Measurements from ENCODE around the gene GSDME.

The GSDME gene

DNA sequence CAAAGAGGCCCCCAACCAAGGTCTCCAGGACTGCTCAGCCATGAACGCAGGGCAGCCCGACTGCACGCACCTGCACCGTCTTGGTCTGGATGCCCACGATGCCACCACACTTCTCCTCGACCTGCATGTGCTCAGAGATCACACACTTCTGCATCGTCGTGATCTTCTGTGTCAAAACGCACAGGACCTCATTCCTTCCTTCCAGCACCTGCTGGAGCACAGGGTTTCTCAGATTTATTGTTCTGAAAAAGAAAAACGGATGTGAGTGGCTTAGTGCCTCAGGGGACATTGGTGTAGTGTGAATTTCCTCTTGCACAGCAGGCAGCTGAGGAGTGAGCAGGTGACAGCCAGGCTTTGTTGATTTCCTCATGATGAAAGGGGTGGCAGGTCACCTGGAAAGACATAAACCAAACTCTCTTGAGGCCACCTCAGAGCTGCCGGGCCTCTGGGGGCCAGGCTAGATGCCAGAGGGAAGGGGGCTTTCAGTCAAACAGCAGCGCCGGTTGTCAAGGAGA, 38.2 kb downstream of the GSDME start:
- 92% methylated on average over 13 of the region's 13 CpGs for WGBS
- Histone ChIP-seq H3K4me3 (ENCODE audit: low read length) (no peak overlapping the region), H3K27me3 (ENCODE audit: insufficient read depth, low read length) (no peaks in the 10 kb centered on the region), H3K9ac (ENCODE audit: low read depth, low read length) (no peak overlapping the region), H3K27ac (ENCODE audit: low read depth, low read length) (no peak overlapping the region), H3K9me3 (ENCODE audit: insufficient read depth, low read depth, low read length) (no peaks in the 10 kb centered on the region), H3K36me3 (ENCODE audit: insufficient read depth, low read length) (no peaks in the 10 kb centered on the region), H3K4me1 (ENCODE audit: insufficient read depth, low read length) (peaks cover 7% of the 10 kb centered on the region)

DNA sequence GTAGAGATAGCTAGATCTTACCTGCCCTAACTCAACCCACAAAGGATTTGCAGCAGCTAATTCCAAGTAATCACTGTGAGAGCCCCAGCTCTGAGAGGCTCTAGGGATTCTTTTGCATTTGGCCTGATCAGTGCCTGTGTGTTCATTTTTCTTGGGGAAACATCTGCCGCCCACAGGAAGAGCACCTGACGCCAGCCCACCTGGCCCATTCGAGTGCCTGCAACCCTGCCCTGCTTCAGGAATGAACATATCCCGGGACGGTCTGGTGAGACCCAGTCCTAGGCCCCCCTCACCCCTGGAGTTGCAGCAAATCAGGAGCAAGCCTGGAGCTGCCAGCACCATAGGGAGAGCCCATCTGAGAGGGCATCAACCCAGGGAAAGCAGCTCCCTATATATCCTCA, 38.8 kb downstream of the GSDME start:
- no peak overlapping the region for H3K27ac ChIP-seq (ENCODE audit: low read depth, low read length)
- H3K4me3 ChIP-seq (ENCODE audit: low read length), result no peak overlapping the region
- no peak overlapping the region for H3K9ac ChIP-seq (ENCODE audit: low read depth, low read length)
- H3K27me3 ChIP-seq (ENCODE audit: insufficient read depth, low read length), result no peaks in the 10 kb centered on the region
- H3K4me1 ChIP-seq (ENCODE audit: insufficient read depth, low read length), result peaks cover 7% of the 10 kb centered on the region
- WGBS, result 91% methylated on average over 5 of the region's 5 CpGs
- no peaks in the 10 kb centered on the region for H3K9me3 ChIP-seq (ENCODE audit: insufficient read depth, low read depth, low read length)
- no peaks in the 10 kb centered on the region for H3K36me3 ChIP-seq (ENCODE audit: insufficient read depth, low read length)

DNA sequence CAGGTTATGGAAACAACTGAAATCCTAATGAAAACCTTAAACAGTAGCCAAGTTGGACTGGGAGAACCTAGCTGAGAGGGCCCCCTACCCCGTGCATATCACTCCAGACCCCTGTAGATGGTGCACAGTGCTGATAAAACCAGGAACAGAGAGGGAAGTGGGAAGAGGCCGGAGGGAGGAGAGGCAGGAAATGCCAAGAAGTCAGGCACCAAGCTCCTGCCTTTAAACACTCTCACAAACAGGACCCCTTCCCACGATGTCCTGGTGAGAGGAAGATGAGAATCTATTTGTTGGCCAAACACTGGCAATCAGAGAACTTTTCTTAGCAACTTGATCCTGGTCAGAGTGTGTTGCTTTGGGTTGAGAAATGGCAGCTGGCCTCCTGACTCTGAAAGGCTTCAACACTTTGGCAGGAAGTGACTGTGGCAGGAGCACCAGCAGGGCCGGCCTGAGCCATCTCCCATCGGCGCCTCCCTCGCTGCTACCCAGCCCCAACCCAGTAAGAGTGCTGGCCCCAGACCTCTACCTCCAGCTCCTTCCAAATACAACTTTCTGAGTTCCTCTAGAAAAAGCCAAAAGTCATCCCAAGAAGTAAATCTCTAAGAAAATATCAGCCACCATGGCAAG, 39.5 kb downstream of the GSDME start:
- no peaks in the 10 kb centered on the region for H3K36me3 ChIP-seq (ENCODE audit: insufficient read depth, low read length)
- H3K9ac ChIP-seq (ENCODE audit: low read depth, low read length), result no peak overlapping the region
- H3K27me3 ChIP-seq (ENCODE audit: insufficient read depth, low read length), result no peaks in the 10 kb centered on the region
- H3K4me1 ChIP-seq (ENCODE audit: insufficient read depth, low read length), result peaks cover 7% of the 10 kb centered on the region
- no peak overlapping the region for H3K4me3 ChIP-seq (ENCODE audit: low read length)
- 85% methylated on average over 6 of the region's 7 CpGs for WGBS
- no peaks in the 10 kb centered on the region for H3K9me3 ChIP-seq (ENCODE audit: insufficient read depth, low read depth, low read length)
- H3K27ac ChIP-seq (ENCODE audit: low read depth, low read length), result no peak overlapping the region

DNA sequence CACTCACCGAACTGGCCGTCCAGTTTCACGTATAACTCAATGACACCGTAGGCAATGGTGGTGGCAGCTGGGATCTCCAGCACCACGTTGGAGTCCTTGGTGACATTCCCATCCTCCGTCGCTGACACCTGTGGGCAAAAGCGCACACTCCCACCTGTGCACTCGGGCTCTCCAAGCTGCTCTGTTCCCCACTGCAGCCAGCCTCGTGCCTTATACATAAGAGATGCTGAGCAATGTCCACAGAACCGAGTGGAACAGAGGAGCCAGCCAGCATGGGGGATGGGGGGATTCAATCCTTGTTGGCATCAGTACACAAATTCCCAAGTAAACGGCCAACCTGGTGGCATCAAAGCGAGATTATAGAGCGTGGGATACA, 40.0 kb downstream of the GSDME start:
- H3K36me3 ChIP-seq (ENCODE audit: insufficient read depth, low read length), result no peaks in the 10 kb centered on the region
- H3K9me3 ChIP-seq (ENCODE audit: insufficient read depth, low read depth, low read length), result no peaks in the 10 kb centered on the region
- H3K9ac ChIP-seq (ENCODE audit: low read depth, low read length), result no peak overlapping the region
- no peak overlapping the region for H3K27ac ChIP-seq (ENCODE audit: low read depth, low read length)
- WGBS, result 95% methylated on average over 14 of the region's 14 CpGs
- H3K4me3 ChIP-seq (ENCODE audit: low read length), result no peak overlapping the region
- H3K4me1 ChIP-seq (ENCODE audit: insufficient read depth, low read length), result peaks cover 7% of the 10 kb centered on the region
- H3K27me3 ChIP-seq (ENCODE audit: insufficient read depth, low read length), result no peaks in the 10 kb centered on the region

DNA sequence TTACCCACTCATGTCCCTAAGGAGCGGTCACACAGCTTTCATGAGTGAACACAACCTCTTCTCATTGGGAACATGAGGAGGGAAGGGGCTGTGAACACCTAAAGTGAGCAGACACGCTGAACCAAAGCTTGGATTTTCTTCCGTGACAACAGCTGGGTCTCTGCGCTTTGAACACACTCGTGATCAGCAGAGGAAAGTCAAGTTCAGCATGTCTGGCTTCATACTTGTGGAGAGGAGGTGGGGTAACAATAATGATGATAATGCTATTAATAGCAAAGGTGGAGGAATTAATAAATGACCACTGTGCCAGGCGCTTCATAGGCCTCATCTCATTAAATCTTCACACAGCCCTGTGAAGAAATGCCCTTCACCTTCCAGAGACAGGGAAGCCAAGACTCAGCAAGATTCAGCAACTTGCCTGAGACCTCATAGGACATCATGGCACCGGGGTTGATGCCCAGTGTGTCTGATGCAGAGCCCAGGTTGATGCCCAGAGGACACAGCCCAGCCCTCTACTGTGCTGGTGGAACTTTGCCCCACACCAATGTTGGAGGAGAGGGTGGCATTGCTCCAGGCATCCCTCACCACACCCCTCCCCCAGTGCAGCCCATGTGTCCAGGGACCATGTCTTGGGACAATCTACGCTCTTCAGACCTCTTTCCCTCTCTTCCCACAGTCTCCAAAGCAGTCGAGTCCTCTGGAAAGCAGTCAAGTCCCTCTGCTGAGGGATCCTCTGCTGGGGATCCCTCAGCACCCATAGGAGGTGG, 40.6 kb downstream of the GSDME start:
- H3K27me3 ChIP-seq (ENCODE audit: insufficient read depth, low read length), result no peaks in the 10 kb centered on the region
- no peak overlapping the region for H3K9ac ChIP-seq (ENCODE audit: low read depth, low read length)
- no peaks in the 10 kb centered on the region for H3K36me3 ChIP-seq (ENCODE audit: insufficient read depth, low read length)
- H3K27ac ChIP-seq (ENCODE audit: low read depth, low read length), result no peak overlapping the region
- no peak overlapping the region for H3K4me3 ChIP-seq (ENCODE audit: low read length)
- peaks cover 5% of the 10 kb centered on the region for H3K4me1 ChIP-seq (ENCODE audit: insufficient read depth, low read length)
- 91% methylated on average over 9 of the region's 9 CpGs for WGBS
- no peaks in the 10 kb centered on the region for H3K9me3 ChIP-seq (ENCODE audit: insufficient read depth, low read depth, low read length)

DNA sequence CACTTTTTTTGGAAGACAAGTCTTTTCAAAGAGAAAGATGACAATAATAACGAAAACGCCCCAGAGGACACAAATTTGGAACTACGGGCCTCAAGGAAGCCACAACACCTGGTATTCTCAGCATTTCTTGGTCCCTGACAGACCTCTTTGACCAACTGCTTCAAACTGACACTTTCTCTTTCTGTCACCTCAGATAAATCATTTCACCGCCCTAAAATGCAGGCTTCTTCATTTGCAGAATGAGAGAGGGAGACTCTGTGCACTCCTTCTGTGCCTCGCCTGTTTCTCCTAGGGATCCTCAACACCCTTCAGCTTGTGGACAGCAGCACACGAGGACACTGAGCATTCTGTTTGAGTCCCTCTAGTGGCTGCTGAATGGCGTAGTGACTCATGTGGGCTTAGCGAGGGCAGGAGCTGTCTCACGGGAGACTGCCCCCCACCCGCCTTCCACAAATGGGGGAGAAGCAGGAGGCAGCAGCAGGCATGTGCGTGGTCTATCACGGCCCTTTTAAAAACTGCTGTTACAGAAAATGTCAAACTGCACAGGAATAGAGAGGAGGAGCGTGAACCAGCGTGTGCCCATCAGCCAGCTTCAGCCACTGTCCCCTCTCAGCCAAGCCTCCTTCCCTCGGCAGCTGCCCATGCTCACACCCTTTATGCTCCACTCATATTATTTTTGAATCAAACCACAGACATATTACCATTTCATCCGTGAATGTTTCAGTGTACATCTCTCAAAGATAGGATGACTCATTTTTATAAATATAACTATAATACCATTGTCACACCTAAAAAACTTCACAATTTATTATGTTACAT, 41.4 kb downstream of the GSDME start:
- H3K27ac ChIP-seq (ENCODE audit: low read depth, low read length), result no peak overlapping the region
- H3K9me3 ChIP-seq (ENCODE audit: insufficient read depth, low read depth, low read length), result no peaks in the 10 kb centered on the region
- no peaks in the 10 kb centered on the region for H3K27me3 ChIP-seq (ENCODE audit: insufficient read depth, low read length)
- H3K4me1 ChIP-seq (ENCODE audit: insufficient read depth, low read length), result no peaks in the 10 kb centered on the region
- no peak overlapping the region for H3K9ac ChIP-seq (ENCODE audit: low read depth, low read length)
- no peak overlapping the region for H3K4me3 ChIP-seq (ENCODE audit: low read length)
- no peaks in the 10 kb centered on the region for H3K36me3 ChIP-seq (ENCODE audit: insufficient read depth, low read length)
- WGBS, result 70% methylated on average over 16 of the region's 16 CpGs

DNA sequence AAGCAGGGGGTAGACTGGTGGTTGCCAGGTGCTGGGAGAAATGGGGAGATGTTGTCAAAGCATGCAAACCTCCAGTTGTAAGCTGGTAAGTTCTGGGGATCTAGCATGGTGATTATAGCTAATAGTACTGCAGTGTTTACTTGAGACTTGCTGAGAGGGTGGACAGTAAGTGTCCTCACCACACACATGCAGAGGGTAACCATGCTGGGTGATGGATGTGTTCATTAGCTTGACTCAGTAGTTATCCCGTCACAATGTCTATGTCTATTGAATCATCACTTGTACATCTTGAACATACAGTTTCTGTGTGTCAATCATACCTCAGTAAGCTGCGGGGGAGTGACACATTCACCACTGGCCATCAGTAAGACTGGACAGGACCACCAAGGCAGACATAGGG, 42.1 kb downstream of the GSDME start:
- Histone ChIP-seq H3K4me1 (ENCODE audit: insufficient read depth, low read length) (no peaks in the 10 kb centered on the region), H3K9ac (ENCODE audit: low read depth, low read length) (no peak overlapping the region), H3K27ac (ENCODE audit: low read depth, low read length) (no peak overlapping the region), H3K9me3 (ENCODE audit: insufficient read depth, low read depth, low read length) (no peaks in the 10 kb centered on the region), H3K4me3 (ENCODE audit: low read length) (no peak overlapping the region), H3K27me3 (ENCODE audit: insufficient read depth, low read length) (no peaks in the 10 kb centered on the region), H3K36me3 (ENCODE audit: insufficient read depth, low read length) (no peaks in the 10 kb centered on the region)
- 91% methylated on average over 2 of the region's 2 CpGs for WGBS

DNA sequence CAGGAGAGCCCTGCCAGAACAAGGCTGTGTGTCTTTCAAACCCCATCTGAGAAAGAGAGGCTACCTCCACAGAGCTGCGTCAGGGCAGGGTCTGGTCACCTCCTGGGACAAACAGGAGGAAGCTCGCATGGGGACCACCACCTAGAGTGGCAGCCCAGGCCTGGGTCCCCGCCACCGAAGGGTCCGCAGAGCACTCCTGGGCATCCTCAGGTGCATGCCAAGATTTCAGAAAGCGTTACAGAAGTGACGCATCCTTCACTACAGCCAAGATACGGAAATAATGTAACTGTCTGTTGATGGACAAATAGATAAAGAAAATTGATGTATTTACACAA, 42.6 kb downstream of the GSDME start:
- Histone ChIP-seq H3K27me3 (ENCODE audit: insufficient read depth, low read length) (no peaks in the 10 kb centered on the region), H3K27ac (ENCODE audit: low read depth, low read length) (no peak overlapping the region), H3K36me3 (ENCODE audit: insufficient read depth, low read length) (no peaks in the 10 kb centered on the region), H3K9ac (ENCODE audit: low read depth, low read length) (no peak overlapping the region), H3K9me3 (ENCODE audit: insufficient read depth, low read depth, low read length) (no peaks in the 10 kb centered on the region), H3K4me3 (ENCODE audit: low read length) (no peak overlapping the region), H3K4me1 (ENCODE audit: insufficient read depth, low read length) (no peaks in the 10 kb centered on the region)
- 90% methylated on average over 8 of the region's 8 CpGs for WGBS

DNA sequence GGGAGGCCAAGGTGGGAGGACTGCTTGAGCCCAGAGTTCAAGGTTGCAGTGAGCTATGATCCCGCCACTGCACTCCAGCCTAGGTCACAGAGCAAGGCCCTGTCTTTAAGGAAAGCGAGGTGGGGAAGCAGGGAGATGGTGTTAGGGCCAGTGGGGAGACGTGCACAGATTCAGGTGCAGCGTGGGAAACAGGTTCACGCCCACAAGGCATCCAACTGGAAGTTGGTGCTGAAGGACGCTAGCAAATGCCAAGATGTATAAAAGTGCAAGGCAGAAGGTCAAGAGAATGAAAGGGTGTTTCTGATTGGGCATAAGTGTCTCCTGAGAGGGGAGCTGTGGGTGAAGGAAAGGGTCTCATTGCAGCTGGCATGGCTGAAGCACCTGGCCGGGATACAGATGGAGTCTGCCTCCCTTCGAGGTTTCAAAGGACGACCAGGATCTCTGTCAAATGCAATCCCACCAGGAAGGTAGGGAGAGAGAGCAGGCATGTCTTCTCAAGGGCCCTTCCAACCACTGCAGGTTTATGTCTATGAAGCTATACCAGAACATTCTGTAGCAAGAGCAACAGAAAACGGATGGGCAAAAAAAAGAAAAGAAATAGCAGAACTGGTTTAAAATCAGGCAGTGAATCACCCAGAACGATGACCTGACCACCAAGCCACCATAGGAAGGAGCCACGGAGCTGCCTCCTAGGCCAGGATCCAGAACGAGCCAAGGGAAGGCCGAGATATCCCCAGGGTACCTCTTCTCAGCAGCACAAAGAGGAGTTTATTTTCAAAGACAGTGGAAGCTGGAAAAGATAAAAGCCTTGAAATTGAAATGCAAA, 43.2 kb downstream of the GSDME start:
- Histone ChIP-seq H3K9ac (ENCODE audit: low read depth, low read length) (no peak overlapping the region), H3K27ac (ENCODE audit: low read depth, low read length) (no peak overlapping the region), H3K9me3 (ENCODE audit: insufficient read depth, low read depth, low read length) (no peaks in the 10 kb centered on the region), H3K36me3 (ENCODE audit: insufficient read depth, low read length) (no peaks in the 10 kb centered on the region), H3K27me3 (ENCODE audit: insufficient read depth, low read length) (no peaks in the 10 kb centered on the region), H3K4me1 (ENCODE audit: insufficient read depth, low read length) (no peaks in the 10 kb centered on the region), H3K4me3 (ENCODE audit: low read length) (no peak overlapping the region)
- 89% methylated on average over 14 of the region's 14 CpGs for WGBS

DNA sequence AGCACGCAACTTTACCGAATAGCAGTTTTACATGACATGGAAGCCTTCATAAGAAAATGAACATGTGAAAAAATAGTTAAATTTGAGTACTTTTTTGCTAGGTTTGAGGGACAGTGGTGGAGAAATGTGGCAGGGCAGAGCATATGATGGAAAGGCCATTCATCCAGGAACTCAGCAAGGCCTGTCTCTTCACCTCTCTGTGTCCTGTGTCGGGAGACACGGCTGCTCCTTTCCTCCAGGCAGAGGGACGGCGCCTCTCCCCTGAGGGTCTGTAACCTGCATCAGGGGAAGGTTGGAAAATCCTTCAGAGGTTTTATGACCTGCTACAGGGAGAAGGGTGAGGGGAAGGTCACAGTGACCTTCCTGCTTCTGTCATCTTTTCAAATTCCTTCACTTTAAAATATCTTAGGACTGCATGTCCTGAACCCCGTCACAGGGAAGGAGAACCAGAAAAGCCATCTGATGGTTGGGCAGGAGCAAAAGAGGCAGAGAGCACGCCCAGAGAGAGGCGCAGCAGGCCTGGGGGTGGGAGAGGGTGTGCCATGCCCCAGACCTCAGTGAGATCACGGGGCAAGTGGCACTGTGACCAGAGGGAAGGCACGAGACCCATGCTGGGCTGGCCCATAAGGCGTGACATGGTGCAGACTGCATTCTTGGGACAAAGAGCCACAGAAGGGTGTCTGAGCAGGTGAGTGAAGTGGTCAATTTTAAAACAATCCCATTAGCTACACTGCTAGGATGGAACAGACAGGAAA, 44.0 kb downstream of the GSDME start:
- Histone ChIP-seq H3K36me3 (ENCODE audit: insufficient read depth, low read length) (no peaks in the 10 kb centered on the region), H3K9me3 (ENCODE audit: insufficient read depth, low read depth, low read length) (no peaks in the 10 kb centered on the region), H3K27me3 (ENCODE audit: insufficient read depth, low read length) (no peaks in the 10 kb centered on the region), H3K9ac (ENCODE audit: low read depth, low read length) (no peak overlapping the region), H3K4me1 (ENCODE audit: insufficient read depth, low read length) (no peaks in the 10 kb centered on the region), H3K4me3 (ENCODE audit: low read length) (no peak overlapping the region), H3K27ac (ENCODE audit: low read depth, low read length) (no peak overlapping the region)
- WGBS, result 93% methylated on average over 12 of the region's 12 CpGs

Data from HUES64 (cell line).